IPS-11a (cell line): ENCODE measurements around the gene MGST3.
"Not testable (repeated sequence)": the region's sequence is repeated elsewhere in the genome, so short reads cannot be mapped to it uniquely, and the experiment has no call there.

Source experiments
- H3K4me3 ChIP-seq: one replicate; pipeline ENCODE4 v1.5.1; 2013; ENCODE audit warnings: low read depth, low read length, control low read depth

The MGST3 gene

DNA sequence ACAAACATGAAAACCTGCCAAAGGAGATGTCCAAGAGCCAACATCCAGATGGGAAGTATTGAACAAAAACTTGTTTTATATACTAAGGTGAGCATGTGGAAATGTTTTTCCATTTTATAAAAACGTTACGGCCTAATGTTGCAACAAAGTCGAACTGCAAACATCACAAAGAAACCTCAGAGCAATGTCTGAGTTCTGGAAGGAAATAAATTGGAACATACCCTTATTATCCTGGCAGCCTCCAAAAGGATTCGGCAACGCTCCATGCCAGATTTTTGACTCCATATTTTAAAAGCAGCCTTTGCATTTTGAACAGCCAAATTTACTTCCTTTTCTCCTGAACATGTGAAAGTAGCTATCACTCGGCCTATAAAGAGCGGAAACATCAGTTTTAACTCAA is 64.0 kb downstream of the MGST3 start:
- no peak overlapping the region for H3K4me3 ChIP-seq

DNA sequence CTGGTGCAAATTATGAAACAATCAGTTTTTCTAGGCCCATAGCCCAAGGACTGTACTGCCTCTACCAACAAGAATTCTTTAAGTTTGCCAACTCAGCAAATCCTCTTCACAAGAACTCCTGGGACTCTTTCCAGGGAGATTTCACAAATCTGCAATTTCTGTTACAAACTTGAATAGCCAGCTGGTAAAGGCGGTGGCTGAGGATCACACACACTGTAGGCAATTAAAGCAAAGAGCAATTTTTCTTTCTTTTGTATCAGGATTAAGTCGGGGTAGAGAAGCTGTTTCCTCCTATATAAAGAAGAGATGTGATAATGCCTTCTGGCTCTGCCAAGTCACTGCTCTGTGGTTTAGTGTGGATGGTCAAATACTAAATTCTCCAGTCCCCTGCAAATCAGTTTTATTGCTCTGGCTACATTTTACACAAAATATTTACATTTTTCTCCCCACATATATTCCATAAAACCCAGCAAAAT is 65.6 kb downstream of the MGST3 start:
- peak overlapping the region; percentile 6 for H3K4me3 ChIP-seq

DNA sequence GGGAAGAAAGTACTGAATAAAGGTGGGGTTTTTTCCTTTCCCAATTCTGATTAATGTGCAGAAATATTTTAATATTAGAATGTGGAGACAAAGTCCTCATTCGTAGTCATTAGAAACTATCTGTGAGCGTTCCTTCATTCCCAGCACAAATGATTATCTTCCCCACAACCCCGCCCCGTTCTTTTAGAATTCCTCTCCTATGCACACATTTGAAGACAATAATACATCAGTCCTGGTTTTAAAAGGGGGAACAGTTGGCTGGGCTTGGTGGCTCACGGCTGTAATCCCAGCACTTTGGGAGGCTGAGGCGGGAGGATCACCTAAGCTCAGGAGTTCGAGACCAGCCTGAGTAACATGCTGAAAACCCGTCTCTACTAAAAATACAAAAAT is 66.5 kb downstream of the MGST3 start:
- peak overlapping the region; percentile 87 for H3K4me3 ChIP-seq

DNA sequence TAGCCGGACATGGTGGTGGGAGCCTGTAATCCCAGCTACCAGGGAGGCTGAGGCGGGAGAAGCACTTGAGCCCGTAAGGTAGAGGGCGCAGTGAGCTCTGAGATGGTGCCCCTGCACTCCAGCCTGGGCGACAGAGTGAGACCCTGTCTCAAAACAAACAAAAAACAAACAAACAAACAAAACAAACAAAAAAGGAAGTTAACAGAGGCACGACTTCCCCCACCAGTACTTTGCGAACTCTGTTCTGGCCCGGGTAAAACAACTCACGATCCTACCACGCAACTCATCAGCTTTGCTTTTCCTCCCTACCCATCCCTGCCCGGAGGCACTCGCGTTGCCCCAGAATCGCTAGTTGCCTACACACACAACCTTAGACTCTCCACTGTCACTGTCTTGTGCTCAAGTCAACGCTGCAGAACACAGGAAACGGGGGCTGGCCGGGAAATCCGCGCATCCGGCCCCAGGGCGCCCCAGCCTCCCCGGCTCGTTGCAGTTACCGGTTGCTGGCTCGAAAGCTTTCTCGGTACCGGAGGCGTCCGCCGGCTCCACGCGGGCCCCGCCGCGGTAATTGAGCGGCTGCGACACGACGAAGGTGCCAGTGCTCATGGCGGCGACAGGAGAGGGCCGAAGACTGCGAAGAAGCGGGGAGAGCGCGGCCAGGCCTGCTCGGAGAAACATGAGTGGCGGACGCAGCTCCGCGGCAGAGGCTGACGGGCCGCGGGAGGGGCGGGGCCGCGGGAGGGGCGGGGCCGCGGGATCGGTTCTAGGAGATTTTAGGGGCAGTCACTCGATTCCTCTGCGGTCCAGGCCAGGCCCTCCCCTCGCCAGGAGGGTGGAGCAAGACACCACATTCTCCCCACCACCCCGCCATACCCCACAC is 67.1 kb downstream of the MGST3 start, which contains the start of gene ALDH9A1:
TSS of gene ALDH9A1 (minus strand) at position 682 of the 880 bp plus-strand sequence. CDS start at position 678, 4 bp downstream.
- H3K4me3 ChIP-seq, result peak within 1 kb of the TSS; percentile 87

DNA sequence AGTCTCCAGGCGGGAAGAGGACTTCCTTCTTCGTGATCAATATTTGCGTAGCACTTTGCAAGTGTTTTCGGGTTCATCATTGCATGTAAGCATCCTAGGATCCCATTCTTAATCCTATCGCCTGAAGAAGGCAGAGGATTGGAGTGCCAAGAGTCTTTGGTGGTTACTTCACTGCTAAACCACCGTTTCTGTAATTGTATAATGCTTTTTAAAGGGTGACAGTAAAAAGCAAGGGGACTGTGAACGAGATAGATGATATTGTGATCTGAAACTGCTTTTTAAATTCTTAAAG is 67.7 kb downstream of the MGST3 start:
- H3K4me3 ChIP-seq, result peak overlapping the region; percentile 65

DNA sequence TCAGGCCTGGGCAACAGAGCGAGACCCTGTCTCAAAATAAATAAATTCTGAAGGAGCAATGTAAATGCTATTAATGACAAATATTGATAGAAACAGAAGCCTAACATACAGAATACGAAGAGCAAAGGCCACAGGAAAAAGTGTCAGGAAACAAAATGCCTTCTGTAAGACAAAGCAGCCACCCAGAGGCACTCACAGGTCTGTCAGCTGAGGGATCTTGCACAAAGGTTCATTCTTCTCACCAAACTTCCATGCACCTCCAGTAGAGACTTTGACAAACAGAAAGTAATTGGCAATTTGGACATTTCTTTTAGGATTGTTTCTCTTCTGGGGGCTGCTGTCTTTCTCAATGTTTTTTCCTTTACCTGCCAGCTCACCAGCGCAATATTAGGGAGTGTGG is 68.5 kb downstream of the MGST3 start:
- no peak overlapping the region for H3K4me3 ChIP-seq

DNA sequence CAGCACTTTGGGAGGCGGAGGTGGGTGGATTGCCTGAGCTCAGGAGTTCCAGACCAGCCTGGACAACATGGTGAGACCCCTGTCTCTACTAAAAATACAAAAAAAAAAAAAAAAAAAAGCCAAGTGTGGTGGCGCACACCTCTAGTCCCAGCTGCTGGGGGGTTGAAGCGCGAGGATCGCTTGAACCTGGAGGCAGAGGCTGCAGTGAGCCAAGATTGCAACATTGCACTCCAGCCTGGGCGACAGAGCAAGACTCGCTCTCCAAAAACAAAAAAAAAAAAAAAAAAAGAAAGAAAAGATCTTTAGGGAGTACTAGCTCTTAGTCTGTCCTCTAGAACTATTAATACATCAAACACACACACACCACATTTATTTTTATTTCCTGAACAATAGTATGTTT is 70.9 kb downstream of the MGST3 start:
- H3K4me3 ChIP-seq, result not testable (repeated sequence)

DNA sequence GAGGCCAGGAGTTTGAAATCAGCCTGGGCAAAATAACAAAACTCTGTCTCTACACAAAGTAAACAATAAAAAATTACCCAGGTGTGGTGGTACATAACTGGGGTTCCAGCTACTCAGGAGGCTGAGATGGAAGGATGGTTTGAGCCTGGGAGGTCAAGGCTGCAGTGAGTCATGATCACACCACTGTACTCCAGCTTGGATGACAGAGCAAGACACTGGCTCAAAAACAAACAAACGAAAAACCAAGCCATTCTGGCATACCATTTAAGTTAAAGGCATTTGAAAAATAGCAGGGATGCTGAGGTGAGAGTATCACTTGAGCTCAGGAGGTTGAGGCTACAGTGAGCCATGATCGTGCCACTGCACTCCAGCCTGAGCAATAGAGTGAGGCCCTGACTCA is 72.6 kb downstream of the MGST3 start:
- H3K4me3 ChIP-seq, result no peak overlapping the region
